Pancreas (tissue), 10 donors: ENCODE data around the gene NPHS2. TPM values are rescaled to one million over a fixed set of nuclear protein-coding genes. Genes with fewer than 3 reads are reported as not detected.
A peak's percentile ranks its signal among the peaks of the same experiment; 100 is the strongest.

Experiments used
- ATAC-seq, 4 donors: fragments of 200-7000 bp; cut with Tn5 transposase; one replicate each; pipeline versions ENCODE4 v1.8.0 to v1.9.1; 2020; ENCODE audit warnings: mild to moderate bottlenecking in 4 of 4, moderate library complexity in 4 of 4
- DNase-seq, 6 donors: peaks; one replicate each; pipeline ENCODE4 v3.0.0-alpha.2; 2020
- FAIRE-seq: peaks from 2 replicates; lab custom pipeline; 2012; peaks lifted over from hg19 to GRCh38; lab: Jason Lieb, UNC
- H3K27ac ChIP-seq, 4 donors: fragments of 200-600 bp; sonication (generic); 1 replicate in 3 of 4; 2 replicates in 1 of 4; pipeline versions ENCODE4 v1.5.0 to v1.8.0; 2020
- H3K27me3 ChIP-seq, 4 donors: fragments of 200-600 bp; one replicate each; pipeline ENCODE4 v1.8.0; 2021
- H3K36me3 ChIP-seq, 3 donors: fragments of 200-600 bp; sonication (generic) in 1 of 3; one replicate each; pipeline versions ENCODE4 v1.5.0 to v1.8.0; 2020 to 2021
- H3K4me1 ChIP-seq, 3 donors: fragments of 200-600 bp; one replicate each; pipeline ENCODE4 v1.8.0; 2021
- H3K4me3 ChIP-seq, 4 donors: fragments of 200-600 bp; sonication (generic) in 2 of 4; one replicate each; pipeline versions ENCODE4 v1.5.0 to v1.8.0; 2020 to 2021
- H3K9me3 ChIP-seq, 4 donors: fragments of 200-600 bp; one replicate each; pipeline ENCODE4 v1.8.0; 2021
- WGBS, 2 donors: extraction: QIAGEN DNeasy Blood & Tissue Kit; methylation state at CpG; one replicate each; pipeline ENCODE4 v1.1.7; 2013; 5-methylcytosine and 5-hydroxymethylcytosine counted together
- intact Hi-C, 3 donors: fragments of 100-400 bp; cut with DNase I; formaldehyde crosslinking; loops; one replicate each; pipeline versions ENCODE4 v1.11.1 to v1.14.2; 2022
- polyA plus RNA-seq, 2 donors: library from polyadenylated mRNA; stranded (reverse); fragments of 200-250 nt; gene quantifications; one replicate each; pipeline ENCODE4 v1.2.3, GENCODE V29; 2013
- total RNA-seq, 6 donors: library from RNA; stranded (reverse); fragmentation: NEBNext Ultra II Directional in 4 of 6; extraction: Animal tissue kit (Norgen Biotek cat#: 25700) in 4 of 6; gene quantifications; one replicate each; pipeline versions ENCODE4 v1.2.1 to v1.2.4, GENCODE V29; 2021 to 2023
- TF ChIP-seq, protein P1 (sequence below), 4 donors: fragments of 200-600 bp; sonication (generic) in 3 of 4; IDR thresholded peaks; one replicate each; pipeline versions ENCODE4 v1.5.0 to v1.8.0; 2021; ENCODE audit warnings: antibody characterized with exemption in 4 of 4
- donor health status: healthy with polysubstance abuse.
- donor health status: DM: no; HTN: no; CAD: no; lungs with moderate emphysema.
- donor health status: DM: no; HTN: no; CAD: no.
- donor health status: control.
- donor health status: control.
- donor health status: Bipolar disorder and iron deficiency.
- donor health status: DM: yes; HTN: yes; CAD: no.
- donor health status: DM: no; HTN: no; CAD: no.
- donor health status: DM: no; HTN: no; CAD: no.
- donor health status: DM: yes; HTN: yes; CAD: no.

Gene NPHS2
- total and polyA plus RNA-seq, 8 donors, result 0.12 TPM; not detected in 7

DNA sequence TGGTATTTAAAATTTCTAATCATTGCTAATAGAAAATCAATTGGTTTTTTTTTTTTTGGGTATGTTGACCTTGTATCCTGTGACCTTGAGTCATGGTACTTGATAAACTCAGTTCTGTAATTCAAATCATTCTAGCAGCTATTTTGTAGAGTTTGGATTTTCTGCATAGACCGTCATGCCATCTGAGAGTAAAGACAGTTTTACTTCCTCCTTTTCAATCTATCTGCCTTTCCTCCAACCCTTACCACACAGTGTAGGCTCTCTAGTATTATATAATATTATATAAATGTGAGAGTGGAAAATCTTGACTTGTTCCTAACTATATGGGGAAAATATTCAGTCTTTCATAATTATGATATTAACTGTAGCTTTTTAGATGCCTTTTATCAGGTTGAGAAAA, 22.9 kb upstream of the NPHS2 start:
- FAIRE-seq (no peak), ATAC-seq (no peak), DNase-seq (no peak)
- Histone ChIP-seq H3K9me3 (no peaks in the 10 kb centered on the region), H3K27ac (no peak overlapping the region), H3K4me3 (no peak overlapping the region), H3K4me1 (no peaks in the 10 kb centered on the region), H3K36me3 (no peaks in the 10 kb centered on the region), H3K27me3 (no peaks in the 10 kb centered on the region)
- TF ChIP-seq, protein P1, sequence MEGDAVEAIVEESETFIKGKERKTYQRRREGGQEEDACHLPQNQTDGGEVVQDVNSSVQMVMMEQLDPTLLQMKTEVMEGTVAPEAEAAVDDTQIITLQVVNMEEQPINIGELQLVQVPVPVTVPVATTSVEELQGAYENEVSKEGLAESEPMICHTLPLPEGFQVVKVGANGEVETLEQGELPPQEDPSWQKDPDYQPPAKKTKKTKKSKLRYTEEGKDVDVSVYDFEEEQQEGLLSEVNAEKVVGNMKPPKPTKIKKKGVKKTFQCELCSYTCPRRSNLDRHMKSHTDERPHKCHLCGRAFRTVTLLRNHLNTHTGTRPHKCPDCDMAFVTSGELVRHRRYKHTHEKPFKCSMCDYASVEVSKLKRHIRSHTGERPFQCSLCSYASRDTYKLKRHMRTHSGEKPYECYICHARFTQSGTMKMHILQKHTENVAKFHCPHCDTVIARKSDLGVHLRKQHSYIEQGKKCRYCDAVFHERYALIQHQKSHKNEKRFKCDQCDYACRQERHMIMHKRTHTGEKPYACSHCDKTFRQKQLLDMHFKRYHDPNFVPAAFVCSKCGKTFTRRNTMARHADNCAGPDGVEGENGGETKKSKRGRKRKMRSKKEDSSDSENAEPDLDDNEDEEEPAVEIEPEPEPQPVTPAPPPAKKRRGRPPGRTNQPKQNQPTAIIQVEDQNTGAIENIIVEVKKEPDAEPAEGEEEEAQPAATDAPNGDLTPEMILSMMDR (IDR thresholded peaks at IDR 0.05), result no peak
- 67 to 72% methylated on average over 1 of the region's 1 CpG for WGBS, 2 donors
- intact Hi-C loops, result no loop called here

DNA sequence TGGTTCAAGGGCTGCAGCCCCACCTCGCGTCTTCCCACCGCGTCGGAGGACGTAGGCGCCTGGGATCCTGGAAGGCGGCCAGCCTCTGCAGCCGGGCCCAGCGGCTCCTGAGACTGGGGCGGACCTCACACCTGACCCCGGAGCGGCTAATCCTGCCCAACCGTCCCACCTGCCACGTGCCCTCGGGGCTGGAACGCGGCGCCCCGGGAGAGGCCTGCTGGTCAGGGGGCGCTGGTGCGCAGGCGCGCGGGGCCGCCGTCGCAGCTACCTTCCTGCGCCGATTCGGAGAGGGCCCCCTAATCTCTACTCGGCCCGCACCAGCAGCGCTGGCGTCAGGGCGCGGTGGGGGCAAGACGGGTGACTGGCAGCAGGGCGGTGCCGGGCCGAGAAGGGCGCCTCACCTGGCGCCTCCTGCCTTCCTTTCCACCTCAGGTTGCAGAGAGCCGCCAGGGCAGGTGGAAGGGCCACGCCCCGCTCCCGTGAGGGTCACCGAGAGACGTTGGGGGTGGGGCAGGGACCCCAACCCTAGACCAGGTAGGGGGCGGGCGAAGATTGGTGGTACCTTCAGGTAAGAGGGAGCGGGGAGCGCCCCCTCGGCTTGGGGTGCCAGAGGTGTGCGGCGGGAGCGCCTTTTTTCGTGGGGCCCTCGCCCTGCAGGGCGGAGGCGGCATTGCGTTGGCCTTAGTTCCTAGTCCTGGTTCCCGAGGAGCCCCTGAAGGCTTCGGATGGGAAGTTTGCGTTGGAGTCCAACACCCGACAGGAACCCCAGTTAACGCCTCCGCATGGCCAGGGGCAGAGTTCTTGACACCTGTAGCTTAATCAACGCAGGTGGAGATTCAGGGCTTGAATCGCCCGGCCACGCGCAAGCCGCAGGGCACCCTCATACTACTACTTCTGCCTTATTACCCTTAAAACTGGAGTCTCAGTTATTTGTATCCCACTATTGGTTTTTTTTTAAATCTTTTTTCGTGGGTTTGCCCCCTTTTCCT, 16.1 kb upstream of the NPHS2 start, which contains the start of gene TDRD5:
Gene TDRD5, plus strand, starts transcription at position 241 of the 989 bp plus-strand sequence. CDS start 784 bp downstream, outside the sequence.
- peaks cover 0 to 4% (median 0%) of the 10 kb centered on the region in 4 donors for H3K27me3 ChIP-seq
- FAIRE-seq (no peak), DNase-seq (peak; percentile 34 to 81 (median 56)), ATAC-seq (peak; percentile 62 to 88 (median 77))
- intact Hi-C loops, result no loop called here
- WGBS, 2 donors, result 20 to 22% methylated on average over 73 to 75 of the region's 75 CpGs
- H3K4me3 ChIP-seq, result peak within 1 kb of the TSS in 2 of 4 donors; percentile 29 to 35
- no peak within 1 kb of the TSS for H3K27ac ChIP-seq
- peaks cover 0 to 4% (median 0%) of the 10 kb centered on the region in 3 donors for H3K4me1 ChIP-seq
- no peaks in the 10 kb centered on the region for H3K36me3 ChIP-seq
- no peaks in the 10 kb centered on the region for H3K9me3 ChIP-seq
- TF ChIP-seq, protein P1 (IDR thresholded peaks at IDR 0.05), result no peak

DNA sequence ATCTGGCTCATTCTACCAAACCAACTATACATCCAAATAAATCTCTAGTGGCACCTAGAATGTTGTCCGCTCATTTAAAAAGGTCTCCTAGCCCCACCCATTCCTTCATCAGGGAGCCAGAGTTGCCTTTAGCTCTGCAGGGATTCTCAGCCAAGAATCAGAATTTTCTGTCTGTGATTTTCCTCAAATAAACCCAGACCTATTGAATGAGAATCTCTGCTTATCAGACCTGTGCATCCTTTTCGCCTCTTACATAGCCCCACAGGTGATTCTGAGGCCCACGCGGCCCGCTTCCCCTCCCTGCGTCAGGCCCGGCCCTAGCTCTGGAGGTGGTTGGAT, 15.5 kb upstream of the NPHS2 start:
- WGBS, 2 donors, result 29 to 30% methylated on average over 7 of the region's 7 CpGs
- peak overlapping the region in 1 of 4 donors; percentile 35 for H3K4me3 ChIP-seq
- peaks cover 0 to 4% (median 0%) of the 10 kb centered on the region in 4 donors for H3K27me3 ChIP-seq
- H3K9me3 ChIP-seq, result no peaks in the 10 kb centered on the region
- H3K27ac ChIP-seq, result no peak overlapping the region
- no peak for FAIRE-seq
- H3K36me3 ChIP-seq, result no peaks in the 10 kb centered on the region
- TF ChIP-seq, protein P1 (IDR thresholded peaks at IDR 0.05), result no peak
- intact Hi-C loops, result no loop called here
- no peak for ATAC-seq
- H3K4me1 ChIP-seq, result peaks cover 0 to 4% (median 0%) of the 10 kb centered on the region in 3 donors
- DNase-seq, result no peak

DNA sequence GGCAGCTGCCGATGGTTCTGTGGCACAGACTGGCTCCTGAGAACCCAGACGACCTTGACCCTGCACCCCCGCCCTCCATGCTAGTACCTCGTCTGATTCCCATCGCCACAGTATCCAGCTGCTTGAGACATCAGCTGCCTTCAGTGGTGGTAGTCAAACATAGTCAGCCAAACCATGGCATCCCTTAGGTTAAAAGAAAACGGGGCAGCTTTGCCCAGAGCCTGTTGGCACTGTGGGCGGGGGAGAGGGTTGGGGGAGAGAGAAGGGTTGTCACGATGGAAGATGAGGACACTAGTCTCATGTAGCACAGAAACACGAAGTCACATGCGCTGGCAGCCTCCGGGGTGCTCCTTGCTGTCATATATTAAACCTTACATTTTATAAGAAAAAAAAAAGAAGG, 14.9 kb upstream of the NPHS2 start:
- FAIRE-seq, result no peak
- H3K4me3 ChIP-seq, result no peak overlapping the region
- no peak for ATAC-seq
- intact Hi-C loops, result no loop called here
- peak in 1 of 6 donors; percentile 32 for DNase-seq
- peaks cover 0 to 4% (median 0%) of the 10 kb centered on the region in 4 donors for H3K27me3 ChIP-seq
- 85 to 89% methylated on average over 11 of the region's 11 CpGs for WGBS, 2 donors
- H3K4me1 ChIP-seq, result peaks cover 0 to 4% (median 0%) of the 10 kb centered on the region in 3 donors
- no peaks in the 10 kb centered on the region for H3K36me3 ChIP-seq
- no peak overlapping the region for H3K27ac ChIP-seq
- H3K9me3 ChIP-seq, result no peaks in the 10 kb centered on the region
- TF ChIP-seq, protein P1 (IDR thresholded peaks at IDR 0.05), result no peak
